Measurements from ENCODE around the gene CTSE. TPM values are rescaled to one million over a fixed set of nuclear protein-coding genes. Genes with fewer than 3 reads are reported as not detected.

Gene CTSE
- total RNA-seq, 1 donor from 2014 or later = not detected

DNA sequence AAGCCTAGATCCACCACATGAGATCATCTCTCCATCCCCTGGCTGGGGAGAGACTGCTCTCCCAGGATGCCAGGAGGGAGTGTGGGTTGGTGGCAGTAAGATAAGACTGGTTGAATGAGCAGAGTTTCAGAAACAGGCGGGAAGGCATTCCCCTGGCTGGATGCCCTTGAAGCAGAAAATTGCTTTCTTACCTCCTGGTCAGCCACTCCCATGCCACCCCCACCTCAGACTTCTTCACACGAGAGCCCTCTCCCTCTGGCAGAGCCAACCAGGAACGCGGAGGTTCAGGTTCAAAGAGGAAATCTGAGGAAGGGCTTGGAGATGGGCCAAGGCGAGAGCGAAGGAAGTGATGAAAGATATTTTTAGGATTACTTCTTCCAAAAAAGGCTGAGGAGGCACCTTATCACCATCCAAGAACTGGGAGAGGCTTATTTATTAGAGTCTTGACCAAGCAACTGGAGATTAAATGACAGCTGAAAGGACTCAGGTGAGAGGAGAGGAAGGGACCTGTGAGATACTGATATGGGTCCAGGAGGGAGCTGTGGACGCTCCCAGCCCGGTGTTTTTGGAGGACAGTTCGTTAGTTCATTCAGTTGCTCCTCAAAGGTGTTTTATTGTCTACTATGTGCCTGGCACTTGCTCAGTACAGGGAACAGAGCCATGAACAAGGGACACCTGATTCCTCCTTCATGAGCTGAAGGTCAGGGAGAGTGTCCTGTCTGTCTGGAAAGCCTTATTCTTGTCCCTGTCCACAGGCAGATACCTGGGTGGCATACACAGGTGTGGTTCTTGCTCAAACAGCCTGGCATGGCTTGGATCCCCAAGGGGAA is 61.5 kb downstream of the CTSE start:
- TF ChIP-seq, protein P1, sequence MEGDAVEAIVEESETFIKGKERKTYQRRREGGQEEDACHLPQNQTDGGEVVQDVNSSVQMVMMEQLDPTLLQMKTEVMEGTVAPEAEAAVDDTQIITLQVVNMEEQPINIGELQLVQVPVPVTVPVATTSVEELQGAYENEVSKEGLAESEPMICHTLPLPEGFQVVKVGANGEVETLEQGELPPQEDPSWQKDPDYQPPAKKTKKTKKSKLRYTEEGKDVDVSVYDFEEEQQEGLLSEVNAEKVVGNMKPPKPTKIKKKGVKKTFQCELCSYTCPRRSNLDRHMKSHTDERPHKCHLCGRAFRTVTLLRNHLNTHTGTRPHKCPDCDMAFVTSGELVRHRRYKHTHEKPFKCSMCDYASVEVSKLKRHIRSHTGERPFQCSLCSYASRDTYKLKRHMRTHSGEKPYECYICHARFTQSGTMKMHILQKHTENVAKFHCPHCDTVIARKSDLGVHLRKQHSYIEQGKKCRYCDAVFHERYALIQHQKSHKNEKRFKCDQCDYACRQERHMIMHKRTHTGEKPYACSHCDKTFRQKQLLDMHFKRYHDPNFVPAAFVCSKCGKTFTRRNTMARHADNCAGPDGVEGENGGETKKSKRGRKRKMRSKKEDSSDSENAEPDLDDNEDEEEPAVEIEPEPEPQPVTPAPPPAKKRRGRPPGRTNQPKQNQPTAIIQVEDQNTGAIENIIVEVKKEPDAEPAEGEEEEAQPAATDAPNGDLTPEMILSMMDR (IDR thresholded peaks at IDR 0.05; ENCODE audit: unreplicated experiment) = no peak
- Mint-ChIP-seq H3K27ac (no peak overlapping the region), H3K36me3 (no peaks in the 10 kb centered on the region), H3K4me3 (no peak overlapping the region), H3K9me3 (no peaks in the 10 kb centered on the region), H3K4me1 (peaks cover 9% of the 10 kb centered on the region), H3K27me3 (ENCODE audit: low read depth) (peaks cover 13% of the 10 kb centered on the region)
- DNase-seq (ENCODE audit: low spot score in 2 of 2, unreplicated experiment in 2 of 2) = no peak

DNA sequence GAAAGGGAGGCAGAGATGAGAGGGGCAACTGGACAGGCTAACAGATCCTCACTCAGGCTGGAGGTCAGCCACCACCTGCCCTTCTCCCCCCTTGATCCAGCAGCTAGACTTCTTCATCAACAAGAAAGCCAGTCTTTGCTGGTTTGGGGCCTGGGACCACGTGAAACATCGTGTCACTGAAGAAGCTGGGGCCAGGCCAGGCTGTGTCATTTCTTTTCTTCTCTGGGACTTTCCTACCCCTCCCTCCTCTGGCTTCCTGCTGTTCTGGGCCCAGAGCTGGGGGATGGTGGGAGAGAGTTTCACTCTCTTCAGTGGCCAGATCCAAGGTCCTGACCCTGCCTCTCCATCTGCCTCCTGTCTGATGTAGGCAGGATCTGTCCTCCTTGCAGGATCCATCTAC is 62.3 kb downstream of the CTSE start:
- H3K9me3 Mint-ChIP-seq = no peaks in the 10 kb centered on the region
- peaks cover 9% of the 10 kb centered on the region for H3K4me1 Mint-ChIP-seq
- TF ChIP-seq, protein P1 (IDR thresholded peaks at IDR 0.05; ENCODE audit: unreplicated experiment) = no peak
- no peak for DNase-seq (ENCODE audit: low spot score in 2 of 2, unreplicated experiment in 2 of 2)
- H3K27ac Mint-ChIP-seq = no peak overlapping the region
- no peaks in the 10 kb centered on the region for H3K36me3 Mint-ChIP-seq
- peaks cover 21% of the 10 kb centered on the region for H3K27me3 Mint-ChIP-seq (ENCODE audit: low read depth)
- no peak overlapping the region for H3K4me3 Mint-ChIP-seq

DNA sequence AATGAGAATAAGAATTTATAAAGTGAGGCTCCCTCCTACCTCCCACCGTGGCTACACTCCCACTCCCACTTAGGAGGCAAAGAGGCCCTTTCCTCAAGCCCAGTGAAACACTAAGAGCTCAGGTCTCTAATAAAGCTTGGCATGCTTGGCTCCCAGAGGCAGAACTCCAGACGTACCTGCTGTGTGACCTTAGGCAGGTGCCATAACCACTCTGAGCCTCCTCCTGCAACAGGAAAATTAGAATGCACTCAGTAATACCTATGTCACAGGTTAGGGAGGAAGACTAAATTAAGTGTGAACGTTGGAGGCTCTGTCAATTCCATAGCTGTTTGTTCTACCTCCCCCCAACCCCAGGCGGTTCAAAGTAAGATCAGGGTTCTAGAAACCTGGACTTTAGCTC is 63.9 kb downstream of the CTSE start:
- Mint-ChIP-seq H3K4me3 (no peak overlapping the region), H3K27ac (no peak overlapping the region), H3K27me3 (ENCODE audit: low read depth) (peaks cover 36% of the 10 kb centered on the region), H3K9me3 (no peaks in the 10 kb centered on the region), H3K36me3 (no peaks in the 10 kb centered on the region), H3K4me1 (peaks cover 11% of the 10 kb centered on the region)
- no peak for DNase-seq (ENCODE audit: low spot score in 2 of 2, unreplicated experiment in 2 of 2)
- TF ChIP-seq, protein P1 (IDR thresholded peaks at IDR 0.05; ENCODE audit: unreplicated experiment) = no peak

Other genes starting within 250 kb of the CTSE start
- gene RAB29, start 248.4 kb downstream of the CTSE start, total RNA-seq = 8.7 to 10.4 TPM (median 8.7 TPM) in 3 replicates
- gene SLC41A1, start 210.7 kb downstream of the CTSE start, total RNA-seq = 18.9 to 21.5 TPM (median 19.4 TPM) in 3 replicates
- gene PM20D1, start 173.8 kb downstream of the CTSE start, total RNA-seq = not detected in 3 replicates
- gene SLC26A9, start 80.4 kb downstream of the CTSE start, total RNA-seq = not detected in 3 replicates
- gene RAB7B, start 20.5 kb downstream of the CTSE start, total RNA-seq = 1.3 to 1.5 TPM (median 1.4 TPM) in 3 replicates
- gene RHEX, start 29.3 kb upstream of the CTSE start, total RNA-seq = not detected in 3 replicates
- gene AVPR1B, start 93.5 kb upstream of the CTSE start, total RNA-seq = not detected in 3 replicates
- 1.7 to 2.5 TPM (median 2.0 TPM) in 3 replicates for gene FAM72A, start 178.9 kb upstream of the CTSE start, total RNA-seq
- 50.7 to 54.2 TPM (median 50.9 TPM) in 3 replicates for gene SRGAP2, start 179.6 kb upstream of the CTSE start, total RNA-seq